Measurements from ENCODE around the gene BTG2.
"Not testable (repeated sequence)": the region's sequence is repeated elsewhere in the genome, so short reads cannot be mapped to it uniquely, and the experiment has no call there.

GRCh38 chr1:203256636-203257035 lies 48.7 kb upstream of the BTG2 start:
- TF ChIP-seq NFE2L2 (conservative IDR thresholded peaks at IDR 0.05; ENCODE audit: low read length); RAD21 (conservative IDR thresholded peaks at IDR 0.05 in 1 of 2, IDR thresholded peaks at IDR 0.05 in 1 of 2); POLR2A (IDR thresholded peaks at IDR 0.05; ENCODE audit: low read length); REST (IDR thresholded peaks at IDR 0.05): not testable (repeated sequence)

Data from A549 (cell line).